HG02943 (cell line): ENCODE measurements around the gene CHAMP1.

Experiments used
- ATAC-seq: cut with Tn5 transposase; IDR thresholded peaks from one replicate; pipeline ENCODE4 v1.9.1; 2021; ENCODE audit warnings: mild to moderate bottlenecking, low read depth, moderate library complexity; ENCODE audit not compliant: unreplicated experiment

Gene CHAMP1

GRCh38 chr13:114314074-114314912 is at the start of gene CHAMP1:
Gene CHAMP1 (plus strand): TSS chr13:114314503. CDS start chr13:114323843, 9,340 bp downstream.
- ATAC-seq = peak; percentile 76

- ATAC-seq = no peak
Observed at GRCh38 chr13:114264886-114265611, 49.3 kb upstream of the CHAMP1 start.

GRCh38 chr13:114266241-114266640 is 48.1 kb upstream of the CHAMP1 start:
- ATAC-seq = no peak

- ATAC-seq = no peak
Observed at GRCh38 chr13:114268344-114269280, 45.7 kb upstream of the CHAMP1 start.

GRCh38 chr13:114269281-114269770 is 45.0 kb upstream of the CHAMP1 start:
- no peak for ATAC-seq

GRCh38 chr13:114272977-114273376 is 41.3 kb upstream of the CHAMP1 start:
- no peak for ATAC-seq

GRCh38 chr13:114275304-114275703 is 39.0 kb upstream of the CHAMP1 start:
- no peak for ATAC-seq

GRCh38 chr13:114279146-114279545 is 35.2 kb upstream of the CHAMP1 start:
- ATAC-seq = no peak

- ATAC-seq = no peak
Observed at GRCh38 chr13:114279758-114280355, 34.4 kb upstream of the CHAMP1 start.

GRCh38 chr13:114281351-114282040 is 32.8 kb upstream of the CHAMP1 start, which contains the start of gene UPF3A:
Gene UPF3A (plus strand): TSS chr13:114281601. CDS start chr13:114281640, 39 bp downstream.
- peak; percentile 66 for ATAC-seq

GRCh38 chr13:114282041-114282670 is 32.1 kb upstream of the CHAMP1 start:
- peak; percentile 48 for ATAC-seq

- ATAC-seq = no peak
Observed at GRCh38 chr13:114283576-114283975, 30.7 kb upstream of the CHAMP1 start.

- ATAC-seq = no peak
Observed at GRCh38 chr13:114284680-114285079, 29.6 kb upstream of the CHAMP1 start.

- no peak for ATAC-seq
Observed at GRCh38 chr13:114285166-114285808, 29.0 kb upstream of the CHAMP1 start.

- no peak for ATAC-seq
Observed at GRCh38 chr13:114286808-114287207, 27.5 kb upstream of the CHAMP1 start.

- ATAC-seq = no peak
Observed at GRCh38 chr13:114288157-114288591, 26.1 kb upstream of the CHAMP1 start.

GRCh38 chr13:114296448-114296847 is 17.9 kb upstream of the CHAMP1 start:
- ATAC-seq = no peak

- no peak for ATAC-seq
Observed at GRCh38 chr13:114296902-114297301, 17.4 kb upstream of the CHAMP1 start.
